Mammary epithelial cell (primary cell): ENCODE results near the gene MAF.

ENCODE experiments used
- CTCF ChIP-seq, 2 donors: IDR thresholded peaks in 1 of 2; conservative IDR thresholded peaks in 1 of 2; 2 replicates each; pipeline ENCODE4 v1.5.1; 2011 to 2012; ENCODE audit warnings: inconsistent platforms in 2 of 2, low read length in 2 of 2, mild to moderate bottlenecking in 2 of 2, control low read depth in 1 of 2, low read depth in 1 of 2; ENCODE audit not compliant: insufficient read depth in 1 of 2; ENCODE audit errors: extremely low read depth in 1 of 2
- EZH2 ChIP-seq: IDR thresholded peaks from 2 replicates; pipeline ENCODE4 v1.6.1; 2012; ENCODE audit warnings: low read length, inconsistent platforms, borderline replicate concordance

- TF ChIP-seq CTCF (conservative IDR thresholded peaks at IDR 0.05 in 1 of 2, IDR thresholded peaks at IDR 0.05 in 1 of 2; ENCODE audit: extremely low read depth in 1 of 2, insufficient read depth in 1 of 2, low read depth in 1 of 2, low read length in 2 of 2) (no peak), EZH2 (no peak)
Observed at GRCh38 chr16:79621027-79621426, 20.5 kb upstream of the MAF start.
